GM12864 (cell line): ENCODE results near the gene FOXN4.

Experiments used
- DNase-seq: peaks from one replicate; pipeline ENCODE4 v3.0.0-alpha.2; 2011; ENCODE audit warnings: low read depth
- H3K4me3 ChIP-seq: 2 replicates; pipeline ENCODE4 v1.5.1; 2011; ENCODE audit warnings: mild to moderate bottlenecking, low read depth, low read length, control low read depth
- CTCF ChIP-seq: IDR thresholded peaks from 2 replicates; pipeline ENCODE4 v1.5.1; 2011; ENCODE audit warnings: low read depth, mild to moderate bottlenecking, moderate library complexity, low read length, control low read depth, inconsistent platforms; ENCODE audit errors: missing control alignments

Gene FOXN4

GRCh38 chr12:109253913-109254544, 55.1 kb downstream of the FOXN4 start:
- TF ChIP-seq CTCF: no peak
- DNase-seq: no peak
- H3K4me3 ChIP-seq: no peak overlapping the region

- DNase-seq: no peak
- no peak for TF ChIP-seq CTCF
- H3K4me3 ChIP-seq: no peak overlapping the region
These were observed 56.3 kb downstream of the FOXN4 start for GRCh38 chr12:109252799-109253198.

- no peak for DNase-seq
- TF ChIP-seq CTCF: no peak
These were observed 58.6 kb downstream of the FOXN4 start for GRCh38 chr12:109250523-109250922.

GRCh38 chr12:109247831-109248654, 61.0 kb downstream of the FOXN4 start:
- TF ChIP-seq CTCF: no peak
- no peak for DNase-seq
- H3K4me3 ChIP-seq: no peak overlapping the region

More at GRCh38 chr12:109250523-109250922, 58.6 kb downstream of the FOXN4 start:
- no peak overlapping the region for H3K4me3 ChIP-seq

- DNase-seq: no peak
- H3K4me3 ChIP-seq: no peak overlapping the region
- no peak for TF ChIP-seq CTCF
These were observed 62.9 kb downstream of the FOXN4 start for GRCh38 chr12:109246221-109246620.

GRCh38 chr12:109244073-109244472, 65.0 kb downstream of the FOXN4 start:
- no peak for TF ChIP-seq CTCF
- no peak overlapping the region for H3K4me3 ChIP-seq

GRCh38 chr12:109241936-109242335, 67.1 kb downstream of the FOXN4 start:
- H3K4me3 ChIP-seq: no peak overlapping the region
- TF ChIP-seq CTCF: no peak
- DNase-seq: no peak

More at GRCh38 chr12:109244073-109244472, 65.0 kb downstream of the FOXN4 start:
- no peak for DNase-seq
